Measurements from ENCODE around the gene CAPN1. TPM values are rescaled to one million over a fixed set of nuclear protein-coding genes. Genes with fewer than 3 reads are reported as not detected.

The CAPN1 gene
- total RNA-seq, 2 experiments from 2014 or later = 103 to 125 TPM

GRCh38 chr11:65182258-65183170 is 786 bp downstream of the CAPN1 start:
- ATAC-seq (peak; percentile 17), DNase-seq (peak; percentile 33)
- peak overlapping the region; percentile 82 for H3K27ac Mint-ChIP-seq
- H3K9me3 Mint-ChIP-seq (ENCODE audit: low read depth) = no peaks in the 10 kb centered on the region
- intact Hi-C loops (cut with DNase I, micrococcal nuclease) = no loop called here
- peak overlapping the region; percentile 85 for H3K4me3 Mint-ChIP-seq
- ChIA-PET CTCF (interaction anchor here (0.5 to 2.0 kb wide), 7 partner anchors 8 to 871 kb away, joined by 3 to 8 read pairs (median 4); partner anchors contain the start of genes FAU and MRPL49), POLR2A (interaction anchor here (1.6 kb wide), 1 partner anchor 47 kb away, joined by 10 read pairs; no protein-coding TSS in a partner anchor)
- peaks cover 14% of the 10 kb centered on the region for H3K36me3 Mint-ChIP-seq (ENCODE audit: low read depth)
- H3K4me1 Mint-ChIP-seq = peaks cover 14% of the 10 kb centered on the region
- no peaks in the 10 kb centered on the region for H3K27me3 Mint-ChIP-seq

GRCh38 chr11:65183201-65183891 is 1.6 kb downstream of the CAPN1 start:
- intact Hi-C loops (cut with DNase I, micrococcal nuclease) = no loop called here
- no peak for DNase-seq
- no peak for ATAC-seq
- no peaks in the 10 kb centered on the region for H3K27me3 Mint-ChIP-seq
- H3K4me3 Mint-ChIP-seq = peak overlapping the region; percentile 85
- H3K4me1 Mint-ChIP-seq = peaks cover 14% of the 10 kb centered on the region
- no peaks in the 10 kb centered on the region for H3K9me3 Mint-ChIP-seq (ENCODE audit: low read depth)
- POLR2A ChIA-PET = no interaction called here
- peaks cover 14% of the 10 kb centered on the region for H3K36me3 Mint-ChIP-seq (ENCODE audit: low read depth)
- no peak overlapping the region for H3K27ac Mint-ChIP-seq
- CTCF ChIA-PET = interaction anchor here (0.5 to 1.9 kb wide), 5 partner anchors 8 to 233 kb away, joined by 3 to 5 read pairs (median 4); partner anchors contain the start of genes FAU and MRPL49

GRCh38 chr11:65184146-65184545 is 2.4 kb downstream of the CAPN1 start:
- no peak for ATAC-seq
- intact Hi-C loops (cut with DNase I, micrococcal nuclease) = no loop called here
- H3K36me3 Mint-ChIP-seq (ENCODE audit: low read depth) = peaks cover 16% of the 10 kb centered on the region
- H3K4me1 Mint-ChIP-seq = peaks cover 14% of the 10 kb centered on the region
- H3K27me3 Mint-ChIP-seq = no peaks in the 10 kb centered on the region
- no peaks in the 10 kb centered on the region for H3K9me3 Mint-ChIP-seq (ENCODE audit: low read depth)
- ChIA-PET CTCF (interaction anchor here (0.9 kb wide), 1 partner anchor 232 kb away, joined by 3 read pairs; no protein-coding TSS in a partner anchor), POLR2A (no interaction called here)
- no peak overlapping the region for H3K4me3 Mint-ChIP-seq
- H3K27ac Mint-ChIP-seq = no peak overlapping the region
- no peak for DNase-seq

GRCh38 chr11:65185171-65185570 is 3.4 kb downstream of the CAPN1 start:
- ChIA-PET POLR2A (no interaction called here), CTCF (no interaction called here)
- H3K36me3 Mint-ChIP-seq (ENCODE audit: low read depth) = peaks cover 20% of the 10 kb centered on the region
- intact Hi-C loops (cut with DNase I, micrococcal nuclease) = no loop called here
- DNase-seq (no peak), ATAC-seq (no peak)
- peaks cover 14% of the 10 kb centered on the region for H3K4me1 Mint-ChIP-seq
- no peak overlapping the region for H3K27ac Mint-ChIP-seq
- no peaks in the 10 kb centered on the region for H3K9me3 Mint-ChIP-seq (ENCODE audit: low read depth)
- no peaks in the 10 kb centered on the region for H3K27me3 Mint-ChIP-seq
- H3K4me3 Mint-ChIP-seq = no peak overlapping the region

GRCh38 chr11:65185869-65186341 is 4.2 kb downstream of the CAPN1 start:
- ATAC-seq = no peak
- intact Hi-C loops (cut with DNase I, micrococcal nuclease) = no loop called here
- no peaks in the 10 kb centered on the region for H3K27me3 Mint-ChIP-seq
- no peak for DNase-seq
- H3K27ac Mint-ChIP-seq = no peak overlapping the region
- H3K4me3 Mint-ChIP-seq = no peak overlapping the region
- H3K9me3 Mint-ChIP-seq (ENCODE audit: low read depth) = no peaks in the 10 kb centered on the region
- CTCF ChIA-PET = interaction anchor here (0.7 kb wide), 1 partner anchor 77 kb away, joined by 4 read pairs; no protein-coding TSS in a partner anchor
- H3K36me3 Mint-ChIP-seq (ENCODE audit: low read depth) = peaks cover 20% of the 10 kb centered on the region
- POLR2A ChIA-PET = no interaction called here
- H3K4me1 Mint-ChIP-seq = peaks cover 14% of the 10 kb centered on the region

- Mint-ChIP-seq H3K4me1 (peaks cover 14% of the 10 kb centered on the region), H3K36me3 (ENCODE audit: low read depth) (peaks cover 20% of the 10 kb centered on the region), H3K4me3 (no peak overlapping the region), H3K27me3 (no peaks in the 10 kb centered on the region), H3K9me3 (ENCODE audit: low read depth) (no peaks in the 10 kb centered on the region), H3K27ac (no peak overlapping the region)
- DNase-seq = no peak
- POLR2A ChIA-PET = no interaction called here
- ATAC-seq = no peak
- CTCF ChIA-PET = no interaction called here
- intact Hi-C loops (cut with DNase I, micrococcal nuclease) = no loop called here
Observed at GRCh38 chr11:65186701-65187100, 5.0 kb downstream of the CAPN1 start.

- ChIA-PET POLR2A (no interaction called here), CTCF (no interaction called here)
- H3K9me3 Mint-ChIP-seq (ENCODE audit: low read depth) = no peaks in the 10 kb centered on the region
- peaks cover 14% of the 10 kb centered on the region for H3K4me1 Mint-ChIP-seq
- H3K27ac Mint-ChIP-seq = no peak overlapping the region
- no peak for DNase-seq
- intact Hi-C loops (cut with DNase I, micrococcal nuclease) = no loop called here
- H3K36me3 Mint-ChIP-seq (ENCODE audit: low read depth) = peaks cover 20% of the 10 kb centered on the region
- ATAC-seq = no peak
- no peak overlapping the region for H3K4me3 Mint-ChIP-seq
- H3K27me3 Mint-ChIP-seq = no peaks in the 10 kb centered on the region
Observed at GRCh38 chr11:65187146-65187675, 5.5 kb downstream of the CAPN1 start.

GRCh38 chr11:65187971-65188461 is 6.3 kb downstream of the CAPN1 start:
- ChIA-PET CTCF (no interaction called here), POLR2A (interaction anchor here (0.6 kb wide), 1 partner anchor 10 kb away, joined by 3 read pairs; no protein-coding TSS in a partner anchor)
- no peak overlapping the region for H3K27ac Mint-ChIP-seq
- intact Hi-C loops (cut with DNase I, micrococcal nuclease) = no loop called here
- no peak overlapping the region for H3K4me3 Mint-ChIP-seq
- ATAC-seq (no peak), DNase-seq (no peak)
- peaks cover 20% of the 10 kb centered on the region for H3K36me3 Mint-ChIP-seq (ENCODE audit: low read depth)
- no peaks in the 10 kb centered on the region for H3K27me3 Mint-ChIP-seq
- H3K9me3 Mint-ChIP-seq (ENCODE audit: low read depth) = no peaks in the 10 kb centered on the region
- H3K4me1 Mint-ChIP-seq = peaks cover 6% of the 10 kb centered on the region

- intact Hi-C loops (cut with DNase I, micrococcal nuclease) = no loop called here
- peaks cover 2% of the 10 kb centered on the region for H3K4me1 Mint-ChIP-seq
- no peak overlapping the region for H3K27ac Mint-ChIP-seq
- no peaks in the 10 kb centered on the region for H3K9me3 Mint-ChIP-seq (ENCODE audit: low read depth)
- ChIA-PET POLR2A (no interaction called here), CTCF (no interaction called here)
- DNase-seq = no peak
- H3K36me3 Mint-ChIP-seq (ENCODE audit: low read depth) = peaks cover 22% of the 10 kb centered on the region
- H3K4me3 Mint-ChIP-seq = no peak overlapping the region
- no peak for ATAC-seq
- H3K27me3 Mint-ChIP-seq = no peaks in the 10 kb centered on the region
Observed at GRCh38 chr11:65188486-65188885, 6.8 kb downstream of the CAPN1 start.

- Mint-ChIP-seq H3K27ac (no peak overlapping the region), H3K36me3 (ENCODE audit: low read depth) (peaks cover 19% of the 10 kb centered on the region), H3K27me3 (no peaks in the 10 kb centered on the region), H3K4me3 (no peak overlapping the region), H3K4me1 (no peaks in the 10 kb centered on the region), H3K9me3 (ENCODE audit: low read depth) (no peaks in the 10 kb centered on the region)
- intact Hi-C loops (cut with DNase I, micrococcal nuclease) = no loop called here
- no peak for DNase-seq
- ChIA-PET CTCF (no interaction called here), POLR2A (no interaction called here)
- no peak for ATAC-seq
Observed at GRCh38 chr11:65189191-65189590, 7.5 kb downstream of the CAPN1 start.

- CTCF ChIA-PET = interaction anchor here (0.6 kb wide), 1 partner anchor 182 kb away, joined by 3 read pairs; no protein-coding TSS in a partner anchor
- Mint-ChIP-seq H3K27me3 (no peaks in the 10 kb centered on the region), H3K27ac (no peak overlapping the region), H3K36me3 (ENCODE audit: low read depth) (peaks cover 8% of the 10 kb centered on the region), H3K9me3 (ENCODE audit: low read depth) (no peaks in the 10 kb centered on the region), H3K4me3 (no peak overlapping the region), H3K4me1 (no peaks in the 10 kb centered on the region)
- intact Hi-C loops (cut with DNase I, micrococcal nuclease) = no loop called here
- no peak for DNase-seq
- POLR2A ChIA-PET = no interaction called here
- no peak for ATAC-seq
Observed at GRCh38 chr11:65194564-65194963, 12.8 kb downstream of the CAPN1 start.
